ENCODE data around the gene RPL13. TPM values are rescaled to one million over a fixed set of nuclear protein-coding genes. Genes with fewer than 3 reads are reported as not detected.

Gene RPL13
- total and polyA plus RNA-seq, 3 donors from 2014 or later, result 1,947 to 3,862 (median 1,952) TPM

DNA sequence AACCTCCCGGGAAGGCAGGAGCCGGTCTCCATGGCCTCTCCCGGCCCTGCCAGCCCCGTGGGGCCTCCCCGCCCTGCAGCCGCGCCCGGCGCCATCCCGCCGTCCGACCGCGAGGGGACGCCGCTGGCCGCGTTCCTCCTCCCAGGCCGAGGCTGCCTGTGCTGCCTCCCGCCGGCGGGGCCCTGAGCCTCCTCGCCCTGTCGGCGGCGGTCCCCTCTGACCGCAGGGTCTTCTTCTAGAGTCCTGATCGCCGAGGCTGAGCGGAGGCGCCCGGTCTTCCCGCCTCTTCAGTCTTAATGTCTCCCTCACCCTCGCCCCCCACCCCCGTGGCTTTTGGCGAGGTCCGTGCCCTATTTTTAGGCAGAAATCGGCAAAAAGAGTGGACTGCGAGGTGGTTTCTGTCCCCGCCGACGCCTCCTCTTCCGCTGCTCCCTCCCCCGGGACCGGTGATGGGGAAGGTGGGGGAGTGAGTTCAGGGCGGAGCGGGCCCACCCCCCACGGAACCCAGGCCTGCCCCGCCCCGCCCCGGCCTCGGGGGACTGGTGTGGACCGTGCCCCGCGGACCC is 14.3 kb downstream of the RPL13 start:
- Histone ChIP-seq H3K4me3 (peak overlapping the region; percentile 7 to 21), H3K9me3 (no peaks in the 10 kb centered on the region), H3K27me3 (no peaks in the 10 kb centered on the region), H3K27ac (no peak overlapping the region), H3K4me1 (peaks cover 16% of the 10 kb centered on the region), H3K36me3 (ENCODE audit: low read depth, missing control alignments) (no peaks in the 10 kb centered on the region)
- WGBS, 2 donors, result 2% methylated on average over 55 of the region's 55 CpGs; no CpG with 5 or more reads in 1 of the 2 donors
- intact Hi-C loops (cut with DNase I; ENCODE audit: low total_unique reads), result no loop called here
- TF ChIP-seq, protein P1, sequence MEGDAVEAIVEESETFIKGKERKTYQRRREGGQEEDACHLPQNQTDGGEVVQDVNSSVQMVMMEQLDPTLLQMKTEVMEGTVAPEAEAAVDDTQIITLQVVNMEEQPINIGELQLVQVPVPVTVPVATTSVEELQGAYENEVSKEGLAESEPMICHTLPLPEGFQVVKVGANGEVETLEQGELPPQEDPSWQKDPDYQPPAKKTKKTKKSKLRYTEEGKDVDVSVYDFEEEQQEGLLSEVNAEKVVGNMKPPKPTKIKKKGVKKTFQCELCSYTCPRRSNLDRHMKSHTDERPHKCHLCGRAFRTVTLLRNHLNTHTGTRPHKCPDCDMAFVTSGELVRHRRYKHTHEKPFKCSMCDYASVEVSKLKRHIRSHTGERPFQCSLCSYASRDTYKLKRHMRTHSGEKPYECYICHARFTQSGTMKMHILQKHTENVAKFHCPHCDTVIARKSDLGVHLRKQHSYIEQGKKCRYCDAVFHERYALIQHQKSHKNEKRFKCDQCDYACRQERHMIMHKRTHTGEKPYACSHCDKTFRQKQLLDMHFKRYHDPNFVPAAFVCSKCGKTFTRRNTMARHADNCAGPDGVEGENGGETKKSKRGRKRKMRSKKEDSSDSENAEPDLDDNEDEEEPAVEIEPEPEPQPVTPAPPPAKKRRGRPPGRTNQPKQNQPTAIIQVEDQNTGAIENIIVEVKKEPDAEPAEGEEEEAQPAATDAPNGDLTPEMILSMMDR (IDR thresholded peaks at IDR 0.05), result peak; percentile 50 to 79 (median 71)
- no peak for TF ChIP-seq POLR2A (IDR thresholded peaks at IDR 0.05)
- DNase-seq, result peak; percentile 64

DNA sequence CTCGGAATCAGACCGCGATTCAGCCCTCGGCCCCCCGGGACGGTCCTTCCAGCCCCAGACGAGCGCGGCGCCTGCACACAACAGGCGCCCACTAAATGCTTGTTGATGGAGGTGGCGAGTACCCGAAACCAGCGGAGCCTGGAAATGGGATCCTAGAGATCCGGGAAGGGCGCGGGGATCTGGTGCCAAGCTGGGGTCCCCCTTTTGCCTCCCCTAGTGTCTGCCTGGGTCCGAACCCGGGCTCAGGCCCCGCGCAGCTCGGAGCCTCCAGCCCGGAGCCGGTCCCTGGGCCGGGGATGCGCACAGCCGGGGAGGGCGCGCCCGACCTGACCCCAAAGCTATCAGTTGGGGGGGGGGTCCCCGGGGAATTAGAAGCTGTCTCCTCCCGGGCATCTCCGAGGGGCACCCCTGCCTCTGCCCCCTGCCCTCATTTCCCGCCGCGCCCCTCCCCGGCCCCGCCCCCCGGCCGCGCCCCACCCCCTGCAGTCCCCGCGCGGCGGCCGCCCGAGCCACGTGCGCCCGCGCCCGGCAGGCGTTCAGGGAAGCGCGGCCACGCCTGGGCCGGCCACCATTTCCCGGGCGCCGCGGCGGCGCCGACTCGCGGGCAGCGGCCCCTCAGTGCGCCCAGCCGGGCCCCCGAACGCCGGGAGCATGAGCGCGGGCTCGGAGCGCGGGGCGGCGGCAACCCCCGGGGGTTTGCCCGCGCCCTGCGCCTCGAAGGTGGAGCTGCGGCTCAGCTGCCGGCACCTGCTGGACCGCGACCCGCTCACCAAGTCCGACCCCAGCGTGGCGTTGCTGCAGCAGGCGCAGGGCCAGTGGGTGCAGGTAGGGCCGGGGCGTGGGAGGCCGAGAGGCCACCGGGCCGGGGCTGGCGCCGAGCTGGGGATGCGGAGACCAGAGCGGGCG is 15.0 kb downstream of the RPL13 start, which contains the start of gene CPNE7:
CPNE7 (plus strand) TSS at position 512 of the 906 bp plus-strand sequence; CDS start at position 652, 140 bp downstream.
- DNase-seq, result no peak
- TF ChIP-seq POLR2A (IDR thresholded peaks at IDR 0.05), result no peak
- TF ChIP-seq, protein P1 (IDR thresholded peaks at IDR 0.05), result no peak

DNA sequence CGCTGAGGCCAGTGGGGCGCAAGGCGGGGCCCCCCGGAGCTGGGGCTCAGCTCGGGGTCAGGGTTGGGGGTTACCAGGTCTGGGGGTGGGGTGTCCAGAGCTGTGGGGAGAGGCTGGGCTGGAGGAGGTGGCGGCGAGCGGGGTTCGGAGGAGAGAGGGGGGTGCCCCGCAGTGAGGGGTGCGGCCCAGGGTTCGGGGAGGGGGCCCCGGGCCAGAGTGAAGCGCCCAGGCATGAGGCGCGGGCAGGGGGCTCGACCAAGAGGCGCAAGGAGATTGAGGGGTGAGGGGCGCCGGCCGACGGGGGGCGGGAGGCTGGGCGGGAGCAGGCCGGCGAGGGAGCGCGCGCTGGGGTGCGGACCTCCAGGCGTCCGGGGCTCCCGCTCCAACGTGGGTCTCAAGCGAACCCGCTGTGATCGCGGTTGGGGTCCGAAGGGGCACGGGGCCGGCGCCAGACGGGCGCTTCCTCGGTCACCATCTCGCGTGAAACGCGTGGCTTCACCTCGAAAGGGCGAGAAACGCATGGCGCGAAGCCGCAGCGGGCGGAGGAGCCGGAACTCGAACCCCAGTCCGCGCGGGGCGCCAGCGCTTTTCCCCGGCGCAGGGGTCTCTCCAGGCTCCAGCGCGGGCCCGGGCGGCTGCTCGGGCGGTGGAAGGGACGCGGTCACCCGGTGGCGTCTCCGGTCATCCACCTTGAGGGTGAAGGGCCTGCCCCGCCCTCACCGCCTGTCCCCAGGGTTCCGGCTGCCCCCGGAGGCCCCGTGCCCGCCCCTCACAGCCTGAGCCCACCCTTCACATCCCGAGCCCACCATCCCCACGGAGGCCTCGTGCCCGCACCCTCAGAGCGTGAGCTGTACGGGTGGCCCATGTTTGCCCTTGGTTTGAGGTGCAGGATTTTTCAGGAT is 15.9 kb downstream of the RPL13 start:
- H3K9me3 ChIP-seq, result no peaks in the 10 kb centered on the region
- no peak for DNase-seq
- no peaks in the 10 kb centered on the region for H3K27me3 ChIP-seq
- intact Hi-C loops (cut with DNase I; ENCODE audit: low total_unique reads), result no loop called here
- H3K27ac ChIP-seq, result no peak overlapping the region
- 26% methylated on average over 84 of the region's 89 CpGs; no CpG with 5 or more reads in 1 of the 2 donors for WGBS, 2 donors
- H3K4me1 ChIP-seq, result peaks cover 16% of the 10 kb centered on the region
- H3K36me3 ChIP-seq (ENCODE audit: low read depth, missing control alignments), result no peaks in the 10 kb centered on the region
- H3K4me3 ChIP-seq, result peak overlapping the region; percentile 15 to 39
- no peak for TF ChIP-seq POLR2A (IDR thresholded peaks at IDR 0.05)
- TF ChIP-seq, protein P1 (IDR thresholded peaks at IDR 0.05), result no peak

More for the DNA sequence above, 15.0 kb downstream of the RPL13 start, which contains the start of gene CPNE7:
- intact Hi-C loops (cut with DNase I; ENCODE audit: low total_unique reads), result no loop called here
- peak within 1 kb of the TSS; percentile 21 to 39 for H3K4me3 ChIP-seq
- no peak within 1 kb of the TSS for H3K27ac ChIP-seq
- peaks cover 16% of the 10 kb centered on the region for H3K4me1 ChIP-seq
- H3K9me3 ChIP-seq, result no peaks in the 10 kb centered on the region
- 3% methylated on average over 13 to 42 of the region's 103 CpGs for WGBS, 2 donors
- H3K36me3 ChIP-seq (ENCODE audit: low read depth, missing control alignments), result no peaks in the 10 kb centered on the region
- no peaks in the 10 kb centered on the region for H3K27me3 ChIP-seq

DNA sequence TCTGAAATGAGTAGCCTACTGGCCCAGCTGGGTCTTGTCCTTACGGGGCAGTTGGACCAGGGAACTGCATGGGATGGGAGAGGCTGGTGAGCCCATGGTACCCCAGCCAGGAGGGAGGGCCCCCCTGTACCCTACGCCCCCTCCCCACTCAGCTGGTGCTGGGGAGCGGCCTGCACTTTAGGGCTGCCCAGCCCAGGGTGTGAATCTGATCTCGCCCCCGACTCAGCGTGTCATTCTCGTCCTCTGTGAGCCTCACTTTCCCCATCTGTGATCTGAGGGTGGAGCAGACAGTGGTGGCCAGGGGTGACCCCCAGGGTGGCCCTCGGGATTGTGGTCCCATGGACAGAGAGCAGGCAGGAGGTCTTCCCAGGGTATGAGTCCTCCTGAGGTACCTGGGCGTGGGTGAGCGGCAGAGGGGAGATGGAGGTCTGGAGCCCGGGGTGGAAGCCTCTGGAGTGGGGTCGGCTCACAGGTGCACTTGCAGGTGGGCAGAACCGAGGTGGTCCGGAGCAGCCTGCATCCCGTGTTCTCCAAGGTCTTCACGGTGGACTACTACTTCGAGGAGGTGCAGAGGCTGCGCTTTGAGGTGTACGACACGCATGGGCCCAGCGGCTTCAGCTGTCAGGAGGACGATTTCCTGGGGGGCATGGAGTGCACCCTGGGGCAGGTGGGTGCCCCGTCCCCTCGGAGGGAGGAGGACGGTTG is 16.7 kb downstream of the RPL13 start:
- peaks cover 16% of the 10 kb centered on the region for H3K4me1 ChIP-seq
- no peaks in the 10 kb centered on the region for H3K27me3 ChIP-seq
- no peaks in the 10 kb centered on the region for H3K36me3 ChIP-seq (ENCODE audit: low read depth, missing control alignments)
- H3K9me3 ChIP-seq, result no peaks in the 10 kb centered on the region
- intact Hi-C loops (cut with DNase I; ENCODE audit: low total_unique reads), result no loop called here
- no peak for DNase-seq
- 85 to 87% methylated on average over 14 to 25 of the region's 25 CpGs for WGBS, 2 donors
- no peak overlapping the region for H3K27ac ChIP-seq
- TF ChIP-seq POLR2A (IDR thresholded peaks at IDR 0.05), result no peak
- TF ChIP-seq, protein P1 (IDR thresholded peaks at IDR 0.05), result no peak
- H3K4me3 ChIP-seq, result no peak overlapping the region
